Superior temporal gyrus (tissue), 1 donor: Measurements from ENCODE around the gene LRRC8B.

Experiments
- DNase-seq: peaks from one replicate; pipeline ENCODE4 v3.0.0-alpha.2; 2016; ENCODE audit errors: extremely low spot score

The LRRC8B gene

GRCh38 chr1:89547563-89548116, 23.0 kb downstream of the LRRC8B start:
- DNase-seq, result peak; percentile 83

GRCh38 chr1:89548122-89548857, 23.7 kb downstream of the LRRC8B start:
- no peak for DNase-seq

GRCh38 chr1:89550995-89551394, 26.4 kb downstream of the LRRC8B start:
- DNase-seq, result no peak

GRCh38 chr1:89552471-89553081, 27.9 kb downstream of the LRRC8B start:
- DNase-seq, result peak; percentile 69

GRCh38 chr1:89553157-89553556, 28.5 kb downstream of the LRRC8B start:
- no peak for DNase-seq

GRCh38 chr1:89555550-89555949, 30.9 kb downstream of the LRRC8B start:
- no peak for DNase-seq

- no peak for DNase-seq
These were observed 32.3 kb downstream of the LRRC8B start for GRCh38 chr1:89556726-89557444.

- no peak for DNase-seq
These were observed 32.8 kb downstream of the LRRC8B start for GRCh38 chr1:89557445-89557825.

GRCh38 chr1:89557956-89558355, 33.3 kb downstream of the LRRC8B start:
- no peak for DNase-seq

- DNase-seq, result peak; percentile 74
These were observed 39.5 kb downstream of the LRRC8B start for GRCh38 chr1:89563957-89564604.

- DNase-seq, result no peak
These were observed 40.9 kb downstream of the LRRC8B start for GRCh38 chr1:89565521-89565920.

- DNase-seq, result peak; percentile 92
These were observed 42.1 kb downstream of the LRRC8B start for GRCh38 chr1:89566761-89567174.

GRCh38 chr1:89567797-89568196, 43.2 kb downstream of the LRRC8B start:
- DNase-seq, result peak; percentile 67

- DNase-seq, result no peak
These were observed 48.8 kb downstream of the LRRC8B start for GRCh38 chr1:89573410-89573809.

GRCh38 chr1:89574621-89575020, 50.0 kb downstream of the LRRC8B start:
- no peak for DNase-seq

- DNase-seq, result peak; percentile 80
These were observed 50.6 kb downstream of the LRRC8B start for GRCh38 chr1:89575207-89575606.

- DNase-seq, result no peak
These were observed 51.4 kb downstream of the LRRC8B start for GRCh38 chr1:89576013-89576412.

- no peak for DNase-seq
These were observed 53.5 kb downstream of the LRRC8B start for GRCh38 chr1:89578151-89578550.

GRCh38 chr1:89578946-89579684, 54.5 kb downstream of the LRRC8B start:
- no peak for DNase-seq

GRCh38 chr1:89580036-89580435, 55.4 kb downstream of the LRRC8B start:
- no peak for DNase-seq

GRCh38 chr1:89581859-89582258, 57.2 kb downstream of the LRRC8B start:
- no peak for DNase-seq
